ENCODE measurements around the gene PFDN1.

The PFDN1 gene

GRCh38 chr5:140230373-140230772, 72.5 kb downstream of the PFDN1 start:
- no peaks in the 10 kb centered on the region for H3K27me3 ChIP-seq (ENCODE audit: insufficient read depth, low read length)
- no peak overlapping the region for H3K27ac ChIP-seq (ENCODE audit: low read depth, low read length, poor library complexity, severe bottlenecking)
- H4K20me1 ChIP-seq (ENCODE audit: insufficient read depth, low read length) = no peaks in the 10 kb centered on the region
- H3K79me2 ChIP-seq (ENCODE audit: insufficient read depth, low read length) = no peaks in the 10 kb centered on the region
- no peaks in the 10 kb centered on the region for H3K9me2 ChIP-seq (ENCODE audit: low read depth, low read length)
- no peaks in the 10 kb centered on the region for H3K9me3 ChIP-seq (ENCODE audit: low read length)
- no peak for TF ChIP-seq CTCF (IDR thresholded peaks at IDR 0.05; ENCODE audit: low read length)
- TF ChIP-seq EZH2 (IDR thresholded peaks at IDR 0.05; ENCODE audit: borderline replicate concordance, low read length) = no peak
- H3F3A ChIP-seq (ENCODE audit: insufficient read depth, low read length) = no peaks in the 10 kb centered on the region
- H2AFZ ChIP-seq (ENCODE audit: low read length) = no peak overlapping the region
- no peak overlapping the region for H3K4me3 ChIP-seq (ENCODE audit: low read depth, low read length, poor library complexity, severe bottlenecking)
- no peaks in the 10 kb centered on the region for H3K4me1 ChIP-seq (ENCODE audit: insufficient read depth, low read length, severe bottlenecking)
- H3K36me3 ChIP-seq (ENCODE audit: insufficient read depth, low read length) = no peaks in the 10 kb centered on the region; the same call in 1 of the 2 replicates
- no peak overlapping the region for H3K9ac ChIP-seq (ENCODE audit: low read length)
- no peak overlapping the region for H3K4me2 ChIP-seq (ENCODE audit: low read length)

GRCh38 chr5:140228364-140228837, 74.5 kb downstream of the PFDN1 start:
- Histone ChIP-seq H2AFZ (ENCODE audit: low read length) (no peak overlapping the region), H3K4me2 (ENCODE audit: low read length) (no peak overlapping the region), H3K9ac (ENCODE audit: low read length) (no peak overlapping the region), H3K4me3 (ENCODE audit: low read depth, low read length, poor library complexity, severe bottlenecking) (no peak overlapping the region), H3K27ac (ENCODE audit: low read depth, low read length, poor library complexity, severe bottlenecking) (no peak overlapping the region), H3K4me1 (ENCODE audit: insufficient read depth, low read length, severe bottlenecking) (no peaks in the 10 kb centered on the region), H3K27me3 (ENCODE audit: insufficient read depth, low read length) (no peaks in the 10 kb centered on the region), H3K36me3 (ENCODE audit: insufficient read depth, low read length) (no peaks in the 10 kb centered on the region; the same call in 1 of the 2 replicates), H4K20me1 (ENCODE audit: insufficient read depth, low read length) (no peaks in the 10 kb centered on the region), H3K9me2 (ENCODE audit: low read depth, low read length) (no peaks in the 10 kb centered on the region), H3K79me2 (ENCODE audit: insufficient read depth, low read length) (no peaks in the 10 kb centered on the region), H3F3A (ENCODE audit: insufficient read depth, low read length) (no peaks in the 10 kb centered on the region), H3K9me3 (ENCODE audit: low read length) (no peaks in the 10 kb centered on the region)
- TF ChIP-seq CTCF (IDR thresholded peaks at IDR 0.05; ENCODE audit: low read length) (no peak), EZH2 (IDR thresholded peaks at IDR 0.05; ENCODE audit: borderline replicate concordance, low read length) (no peak)

GRCh38 chr5:140227046-140227445, 75.9 kb downstream of the PFDN1 start:
- Histone ChIP-seq H3K27me3 (ENCODE audit: insufficient read depth, low read length) (no peaks in the 10 kb centered on the region), H3K9me2 (ENCODE audit: low read depth, low read length) (no peaks in the 10 kb centered on the region), H3K4me3 (ENCODE audit: low read depth, low read length, poor library complexity, severe bottlenecking) (no peak overlapping the region), H3K27ac (ENCODE audit: low read depth, low read length, poor library complexity, severe bottlenecking) (no peak overlapping the region), H3K36me3 (ENCODE audit: insufficient read depth, low read length) (no peaks in the 10 kb centered on the region; the same call in 1 of the 2 replicates), H4K20me1 (ENCODE audit: insufficient read depth, low read length) (no peaks in the 10 kb centered on the region), H3F3A (ENCODE audit: insufficient read depth, low read length) (no peaks in the 10 kb centered on the region), H3K79me2 (ENCODE audit: insufficient read depth, low read length) (no peaks in the 10 kb centered on the region), H3K4me2 (ENCODE audit: low read length) (no peak overlapping the region), H3K9me3 (ENCODE audit: low read length) (no peaks in the 10 kb centered on the region), H3K4me1 (ENCODE audit: insufficient read depth, low read length, severe bottlenecking) (no peaks in the 10 kb centered on the region), H3K9ac (ENCODE audit: low read length) (no peak overlapping the region), H2AFZ (ENCODE audit: low read length) (no peak overlapping the region)
- TF ChIP-seq CTCF (IDR thresholded peaks at IDR 0.05; ENCODE audit: low read length) = peak; percentile 17; the same call in 1 of the 2 replicates
- no peak for TF ChIP-seq EZH2 (IDR thresholded peaks at IDR 0.05; ENCODE audit: borderline replicate concordance, low read length)
